ENCODE results near the gene SLC35A3. TPM values are rescaled to one million over a fixed set of nuclear protein-coding genes. Genes with fewer than 3 reads are reported as not detected.

The SLC35A3 gene
- total RNA-seq, 1 experiment from 2014 or later: 66.2 TPM

DNA sequence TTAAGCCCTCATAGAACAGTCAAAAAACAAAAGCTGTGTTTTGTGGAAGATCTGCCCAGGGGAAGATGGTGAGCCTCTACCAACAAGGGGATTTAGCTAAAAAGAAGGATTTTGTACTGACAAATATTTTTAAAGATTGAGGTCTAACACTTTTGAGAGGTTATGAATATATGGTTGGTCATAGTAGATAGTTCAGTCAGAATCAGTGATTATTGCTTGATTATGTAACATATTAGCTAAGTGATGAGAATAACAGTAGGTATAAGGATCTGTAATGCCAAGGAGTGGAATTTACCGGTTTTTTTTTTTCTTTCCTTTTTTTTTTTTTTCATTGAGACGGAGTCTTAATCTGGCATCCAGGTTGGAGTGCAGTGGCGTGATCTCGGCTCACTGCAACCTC, 83.9 kb downstream of the SLC35A3 start:
- H3K4me2 ChIP-seq (ENCODE audit: low read depth, low read length, poor library complexity, severe bottlenecking): no peak overlapping the region
- no peak overlapping the region for H3K4me3 ChIP-seq (ENCODE audit: low read length)
- no peak for DNase-seq
- no peak overlapping the region for H3K27ac ChIP-seq (ENCODE audit: low read length)
- peaks cover 36% of the 10 kb centered on the region for H3K36me3 ChIP-seq (ENCODE audit: insufficient read depth, low read length)
- no peaks in the 10 kb centered on the region for H3K27me3 ChIP-seq (ENCODE audit: low read length)
- peaks cover 97% of the 10 kb centered on the region for H3K79me2 ChIP-seq (ENCODE audit: low read length)
- peaks cover 7% of the 10 kb centered on the region; the same call in 1 of the 2 replicates for H4K20me1 ChIP-seq (ENCODE audit: insufficient read depth, low read depth, low read length)
- no peak overlapping the region for H3K9ac ChIP-seq (ENCODE audit: low read length)
- peaks cover 16% of the 10 kb centered on the region for H3K4me1 ChIP-seq (ENCODE audit: low read length)
- no peaks in the 10 kb centered on the region for H3K9me3 ChIP-seq (ENCODE audit: low read length)
- H3K9me2 ChIP-seq (replicated peaks; ENCODE audit: insufficient read depth, low read length): no peaks in the 10 kb centered on the region
- no peak overlapping the region for H2AFZ ChIP-seq (ENCODE audit: low read length)

DNA sequence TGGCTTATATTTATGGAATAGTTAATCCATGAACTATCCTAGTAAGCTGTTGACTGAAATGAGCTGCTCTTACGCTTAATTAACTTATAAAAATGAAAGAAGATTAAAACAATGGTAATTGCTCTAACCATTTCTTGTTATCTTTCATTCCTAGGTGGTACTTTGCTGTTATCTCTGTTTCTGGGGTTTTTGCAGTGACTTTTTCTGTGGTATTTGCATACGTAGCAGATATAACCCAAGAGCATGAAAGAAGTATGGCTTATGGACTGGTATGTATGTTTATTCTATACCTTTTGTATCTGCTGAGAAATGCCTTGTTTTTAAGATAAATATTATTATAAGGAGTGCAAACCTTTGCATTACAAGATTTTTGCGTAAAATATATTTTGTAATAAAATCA, 91.9 kb downstream of the SLC35A3 start:
- H3K4me2 ChIP-seq (ENCODE audit: low read depth, low read length, poor library complexity, severe bottlenecking): no peak overlapping the region
- H3K9me2 ChIP-seq (replicated peaks; ENCODE audit: insufficient read depth, low read length): no peaks in the 10 kb centered on the region
- no peaks in the 10 kb centered on the region for H3K9me3 ChIP-seq (ENCODE audit: low read length)
- H3K4me1 ChIP-seq (ENCODE audit: low read length): peaks cover 8% of the 10 kb centered on the region
- DNase-seq: no peak
- no peak overlapping the region for H2AFZ ChIP-seq (ENCODE audit: low read length)
- no peaks in the 10 kb centered on the region for H4K20me1 ChIP-seq (ENCODE audit: insufficient read depth, low read depth, low read length)
- no peaks in the 10 kb centered on the region for H3K27me3 ChIP-seq (ENCODE audit: low read length)
- H3K79me2 ChIP-seq (ENCODE audit: low read length): peaks cover 72% of the 10 kb centered on the region
- peaks cover 63% of the 10 kb centered on the region for H3K36me3 ChIP-seq (ENCODE audit: insufficient read depth, low read length)
- H3K4me3 ChIP-seq (ENCODE audit: low read length): no peak overlapping the region
- no peak overlapping the region for H3K27ac ChIP-seq (ENCODE audit: low read length)
- no peak overlapping the region for H3K9ac ChIP-seq (ENCODE audit: low read length)

DNA sequence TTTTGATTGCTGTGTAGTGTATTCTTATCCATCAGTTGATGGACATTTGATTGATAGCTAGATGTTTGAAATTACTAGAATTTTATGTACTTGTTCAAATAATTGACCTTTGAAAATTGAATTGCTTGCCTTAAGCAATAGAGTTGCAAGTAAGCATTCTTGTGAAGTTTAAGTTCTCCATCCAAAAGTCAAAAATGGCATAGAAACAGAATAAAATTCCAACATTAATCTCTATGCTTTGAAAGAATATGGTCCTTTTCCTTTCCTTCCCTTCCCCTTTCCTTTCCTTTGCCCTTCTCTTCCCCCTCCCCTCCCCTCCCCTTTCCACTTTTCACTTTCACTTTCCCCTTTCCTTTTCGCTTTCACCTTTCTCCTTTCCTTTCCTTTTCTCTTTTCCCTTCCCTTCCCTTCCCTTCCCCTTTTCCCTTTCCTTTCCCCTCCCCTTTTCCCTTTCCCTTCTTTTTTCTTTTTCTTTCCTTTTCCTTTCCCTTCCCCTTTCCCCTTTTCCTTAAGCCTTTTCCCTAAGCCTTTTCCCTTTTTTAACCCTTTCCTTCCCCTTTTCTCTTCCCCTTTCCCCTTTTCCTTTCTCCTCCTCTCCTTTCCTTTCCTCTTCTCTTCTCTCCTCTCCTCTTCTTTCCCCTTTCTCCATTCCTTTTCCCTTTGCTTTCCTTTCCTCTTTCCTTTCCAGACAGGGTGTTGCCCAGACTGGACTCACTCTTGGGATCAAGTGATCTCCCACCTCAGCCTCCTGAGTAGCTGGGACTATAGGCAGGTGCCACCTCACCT, 95.6 kb downstream of the SLC35A3 start:
- H3K4me2 ChIP-seq (ENCODE audit: low read depth, low read length, poor library complexity, severe bottlenecking): no peak overlapping the region
- DNase-seq: no peak
- no peak overlapping the region for H2AFZ ChIP-seq (ENCODE audit: low read length)
- H3K27me3 ChIP-seq (ENCODE audit: low read length): no peaks in the 10 kb centered on the region
- H3K36me3 ChIP-seq (ENCODE audit: insufficient read depth, low read length): peaks cover 61% of the 10 kb centered on the region
- H4K20me1 ChIP-seq (ENCODE audit: insufficient read depth, low read depth, low read length): no peaks in the 10 kb centered on the region
- H3K9me2 ChIP-seq (replicated peaks; ENCODE audit: insufficient read depth, low read length): no peaks in the 10 kb centered on the region
- H3K9ac ChIP-seq (ENCODE audit: low read length): no peak overlapping the region
- no peaks in the 10 kb centered on the region for H3K9me3 ChIP-seq (ENCODE audit: low read length)
- no peak overlapping the region for H3K27ac ChIP-seq (ENCODE audit: low read length)
- H3K4me3 ChIP-seq (ENCODE audit: low read length): no peak overlapping the region
- no peaks in the 10 kb centered on the region; the same call in 1 of the 2 replicates for H3K4me1 ChIP-seq (ENCODE audit: low read length)
- H3K79me2 ChIP-seq (ENCODE audit: low read length): peaks cover 59% of the 10 kb centered on the region

DNA sequence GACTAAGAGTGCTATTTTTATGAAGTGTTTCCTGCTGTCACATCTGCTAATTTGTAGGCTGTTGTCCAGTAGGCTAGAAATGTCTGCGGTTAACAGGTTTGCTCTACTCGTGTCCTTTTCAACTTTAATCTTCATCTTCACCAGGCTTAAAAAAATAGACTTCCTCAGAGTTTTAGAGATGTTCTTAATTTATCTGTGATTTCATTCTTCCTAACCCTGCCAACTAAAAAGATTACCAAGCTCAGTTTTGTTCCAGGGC, 96.1 kb downstream of the SLC35A3 start:
- H3K36me3 ChIP-seq (ENCODE audit: insufficient read depth, low read length): peaks cover 61% of the 10 kb centered on the region
- H3K4me1 ChIP-seq (ENCODE audit: low read length): no peaks in the 10 kb centered on the region; the same call in 1 of the 2 replicates
- H3K9me3 ChIP-seq (ENCODE audit: low read length): no peaks in the 10 kb centered on the region
- no peak overlapping the region for H3K4me3 ChIP-seq (ENCODE audit: low read length)
- H3K27me3 ChIP-seq (ENCODE audit: low read length): no peaks in the 10 kb centered on the region
- no peaks in the 10 kb centered on the region for H4K20me1 ChIP-seq (ENCODE audit: insufficient read depth, low read depth, low read length)
- no peak overlapping the region for H3K27ac ChIP-seq (ENCODE audit: low read length)
- no peak overlapping the region for H3K9ac ChIP-seq (ENCODE audit: low read length)
- no peak overlapping the region for H3K4me2 ChIP-seq (ENCODE audit: low read depth, low read length, poor library complexity, severe bottlenecking)
- no peak for DNase-seq
- H3K9me2 ChIP-seq (replicated peaks; ENCODE audit: insufficient read depth, low read length): no peaks in the 10 kb centered on the region
- no peak overlapping the region for H2AFZ ChIP-seq (ENCODE audit: low read length)
- peaks cover 59% of the 10 kb centered on the region for H3K79me2 ChIP-seq (ENCODE audit: low read length)

DNA sequence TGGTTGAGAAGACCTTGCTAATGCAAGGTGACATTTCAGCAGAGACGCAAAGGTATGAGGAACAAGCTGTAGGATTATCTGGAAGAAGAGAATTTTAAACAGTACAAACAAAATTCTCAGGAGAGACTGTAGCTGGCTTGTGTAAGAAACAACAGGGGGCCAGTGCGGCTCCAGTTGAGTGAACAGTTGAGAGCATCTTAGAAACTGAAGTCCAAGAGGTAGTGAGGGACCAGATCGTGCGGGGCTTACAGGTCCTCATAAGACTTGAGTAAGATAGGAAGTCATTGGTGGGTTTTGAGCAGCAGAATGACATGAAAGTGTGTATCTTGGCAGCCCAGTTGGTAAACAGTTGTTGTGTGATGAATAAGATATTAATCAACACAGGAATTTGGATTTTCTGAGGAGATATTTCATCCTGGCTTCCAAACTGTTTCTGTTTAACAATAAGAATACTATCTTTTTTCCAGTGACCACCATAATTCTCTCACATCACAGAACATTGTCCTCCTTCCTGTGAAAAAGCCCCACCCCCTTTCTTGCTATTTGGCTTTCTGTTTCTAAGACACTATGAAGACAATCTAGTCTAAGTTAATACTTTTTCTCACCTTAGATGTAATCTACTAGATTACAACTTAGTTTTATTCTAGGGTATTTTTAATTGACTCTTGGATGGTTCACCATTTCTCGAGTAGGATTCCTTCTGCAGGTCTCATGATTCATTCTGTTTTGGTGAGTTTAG, 100.6 kb downstream of the SLC35A3 start:
- no peak overlapping the region for H3K27ac ChIP-seq (ENCODE audit: low read length)
- peaks cover 50% of the 10 kb centered on the region for H3K36me3 ChIP-seq (ENCODE audit: insufficient read depth, low read length)

DNA sequence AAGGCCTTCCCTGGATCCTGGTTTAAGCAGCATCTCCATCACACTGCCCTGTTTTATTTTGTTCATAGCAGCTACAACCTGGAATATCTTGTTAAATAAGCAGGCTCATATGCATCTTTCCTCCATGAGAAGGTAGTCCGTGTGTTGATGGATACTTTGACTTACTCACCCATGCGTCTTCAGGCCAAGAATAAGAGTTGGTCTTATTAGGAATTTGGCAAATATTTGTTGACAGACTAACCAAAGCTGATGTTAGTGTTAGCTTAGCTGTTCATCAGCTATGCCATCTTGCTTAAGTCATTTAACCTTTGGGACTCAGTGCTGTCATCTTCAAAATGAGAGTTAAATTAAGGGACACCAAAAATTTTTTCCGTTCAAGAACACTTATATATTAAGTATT, 103.7 kb downstream of the SLC35A3 start:
- no peak overlapping the region for H3K4me2 ChIP-seq (ENCODE audit: low read depth, low read length, poor library complexity, severe bottlenecking)
- peaks cover 73% of the 10 kb centered on the region for H3K79me2 ChIP-seq (ENCODE audit: low read length)
- no peaks in the 10 kb centered on the region for H4K20me1 ChIP-seq (ENCODE audit: insufficient read depth, low read depth, low read length)
- H3K9me3 ChIP-seq (ENCODE audit: low read length): no peaks in the 10 kb centered on the region
- H2AFZ ChIP-seq (ENCODE audit: low read length): no peak overlapping the region
- H3K9me2 ChIP-seq (replicated peaks; ENCODE audit: insufficient read depth, low read length): no peaks in the 10 kb centered on the region
- peaks cover 61% of the 10 kb centered on the region for H3K36me3 ChIP-seq (ENCODE audit: insufficient read depth, low read length)
- H3K9ac ChIP-seq (ENCODE audit: low read length): no peak overlapping the region
- H3K27me3 ChIP-seq (ENCODE audit: low read length): no peaks in the 10 kb centered on the region
- no peak overlapping the region for H3K4me3 ChIP-seq (ENCODE audit: low read length)
- H3K27ac ChIP-seq (ENCODE audit: low read length): no peak overlapping the region
- no peak for DNase-seq
- peaks cover 3% of the 10 kb centered on the region; the same call in 1 of the 2 replicates for H3K4me1 ChIP-seq (ENCODE audit: low read length)

More for the DNA sequence above, 100.6 kb downstream of the SLC35A3 start:
- no peaks in the 10 kb centered on the region for H3K9me3 ChIP-seq (ENCODE audit: low read length)
- no peak overlapping the region for H2AFZ ChIP-seq (ENCODE audit: low read length)
- H3K4me2 ChIP-seq (ENCODE audit: low read depth, low read length, poor library complexity, severe bottlenecking): no peak overlapping the region
- H4K20me1 ChIP-seq (ENCODE audit: insufficient read depth, low read depth, low read length): no peaks in the 10 kb centered on the region
- no peak overlapping the region for H3K9ac ChIP-seq (ENCODE audit: low read length)
- peaks cover 58% of the 10 kb centered on the region for H3K79me2 ChIP-seq (ENCODE audit: low read length)
- H3K4me3 ChIP-seq (ENCODE audit: low read length): no peak overlapping the region
- H3K4me1 ChIP-seq (ENCODE audit: low read length): no peaks in the 10 kb centered on the region
- no peak for DNase-seq
- H3K27me3 ChIP-seq (ENCODE audit: low read length): no peaks in the 10 kb centered on the region
- H3K9me2 ChIP-seq (replicated peaks; ENCODE audit: insufficient read depth, low read length): no peaks in the 10 kb centered on the region

DNA sequence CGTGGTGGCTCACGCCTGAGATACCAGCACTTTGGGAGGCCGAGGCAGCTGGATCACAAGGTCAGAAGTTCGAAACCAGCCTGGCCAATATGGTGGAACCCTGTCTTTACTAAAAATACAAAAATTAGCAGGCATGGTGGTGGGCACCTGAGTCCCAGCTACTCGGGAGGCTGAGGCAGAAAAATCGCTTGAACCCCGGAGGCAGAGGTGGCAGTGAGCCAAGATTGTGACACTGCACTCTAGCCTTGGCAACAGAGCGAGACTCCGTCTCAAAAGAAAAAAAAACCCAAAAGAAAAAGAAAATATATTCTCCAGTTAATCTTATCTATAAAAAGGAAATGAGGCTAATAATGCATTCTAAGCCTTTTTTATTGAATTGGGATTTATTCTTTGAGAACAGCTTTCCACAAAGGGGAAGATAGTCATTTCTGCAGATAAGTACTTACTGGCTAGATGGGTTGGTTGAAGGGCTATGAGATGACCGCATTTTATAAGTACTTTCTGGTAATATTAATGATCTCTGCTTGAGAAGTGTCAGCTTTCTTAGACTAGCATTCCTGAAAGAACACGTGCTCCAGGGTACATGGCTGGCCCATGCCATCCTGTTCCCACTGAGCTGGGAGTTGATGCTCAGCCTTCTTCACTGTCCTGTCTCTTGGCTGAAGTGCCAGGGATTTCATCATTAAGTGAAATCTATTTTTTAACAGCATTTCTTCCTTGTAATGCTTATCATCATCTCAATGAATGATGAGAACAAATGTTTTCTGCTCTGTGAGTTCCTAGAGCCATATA, 105.0 kb downstream of the SLC35A3 start:
- Histone ChIP-seq H3K36me3 (ENCODE audit: insufficient read depth, low read length) (peaks cover 61% of the 10 kb centered on the region), H3K9me2 (replicated peaks; ENCODE audit: insufficient read depth, low read length) (no peaks in the 10 kb centered on the region), H3K79me2 (ENCODE audit: low read length) (peaks cover 66% of the 10 kb centered on the region), H3K4me1 (ENCODE audit: low read length) (peaks cover 3% of the 10 kb centered on the region; the same call in 1 of the 2 replicates), H3K4me3 (ENCODE audit: low read length) (no peak overlapping the region), H3K27ac (ENCODE audit: low read length) (no peak overlapping the region), H3K9ac (ENCODE audit: low read length) (no peak overlapping the region), H2AFZ (ENCODE audit: low read length) (no peak overlapping the region), H3K9me3 (ENCODE audit: low read length) (no peaks in the 10 kb centered on the region), H3K4me2 (ENCODE audit: low read depth, low read length, poor library complexity, severe bottlenecking) (no peak overlapping the region), H4K20me1 (ENCODE audit: insufficient read depth, low read depth, low read length) (no peaks in the 10 kb centered on the region), H3K27me3 (ENCODE audit: low read length) (no peaks in the 10 kb centered on the region)
- no peak for DNase-seq

DNA sequence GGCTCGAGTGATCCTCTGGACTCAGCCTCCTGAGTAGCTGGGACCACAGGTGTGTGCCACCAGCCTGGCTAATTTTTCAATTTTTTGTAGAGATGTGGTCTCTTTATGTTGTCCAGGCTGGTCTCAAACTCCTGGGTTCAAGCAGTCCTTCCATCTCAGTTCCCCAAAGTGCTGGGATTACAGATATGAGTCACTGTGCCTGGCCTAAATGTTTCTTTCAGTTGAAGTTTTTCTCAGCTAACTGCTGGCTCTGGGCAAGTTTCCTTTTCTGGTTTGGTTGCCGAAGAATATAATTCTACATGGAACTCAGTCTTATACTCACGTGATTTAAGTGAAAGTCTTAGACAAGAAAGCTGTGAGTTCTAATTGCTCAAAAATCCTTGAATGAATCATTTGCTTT, 106.0 kb downstream of the SLC35A3 start:
- no peak overlapping the region for H3K4me3 ChIP-seq (ENCODE audit: low read length)
- H3K4me2 ChIP-seq (ENCODE audit: low read depth, low read length, poor library complexity, severe bottlenecking): no peak overlapping the region
- H3K27me3 ChIP-seq (ENCODE audit: low read length): no peaks in the 10 kb centered on the region
- no peaks in the 10 kb centered on the region for H3K9me2 ChIP-seq (replicated peaks; ENCODE audit: insufficient read depth, low read length)
- no peak overlapping the region for H3K27ac ChIP-seq (ENCODE audit: low read length)
- peaks cover 62% of the 10 kb centered on the region for H3K79me2 ChIP-seq (ENCODE audit: low read length)
- no peak overlapping the region for H3K9ac ChIP-seq (ENCODE audit: low read length)
- H3K36me3 ChIP-seq (ENCODE audit: insufficient read depth, low read length): peaks cover 59% of the 10 kb centered on the region
- no peak overlapping the region for H2AFZ ChIP-seq (ENCODE audit: low read length)
- H3K4me1 ChIP-seq (ENCODE audit: low read length): peaks cover 3% of the 10 kb centered on the region; the same call in 1 of the 2 replicates
- no peak for DNase-seq
- H3K9me3 ChIP-seq (ENCODE audit: low read length): no peaks in the 10 kb centered on the region
- H4K20me1 ChIP-seq (ENCODE audit: insufficient read depth, low read depth, low read length): no peaks in the 10 kb centered on the region
